ENCODE data around the gene ARID1B. TPM values are rescaled to one million over a fixed set of nuclear protein-coding genes. Genes with fewer than 3 reads are reported as not detected.

Gene ARID1B
- polyA plus RNA-seq, 1 experiment, result 19.2 TPM

GRCh38 chr6:156884306-156884705 lies 107.1 kb downstream of the ARID1B start:
- Histone ChIP-seq H3K27me3 (ENCODE audit: control insufficient read depth, insufficient read depth, low read length) (no peaks in the 10 kb centered on the region), H3K27ac (ENCODE audit: low read depth, low read length) (no peak overlapping the region), H3K9me3 (ENCODE audit: control insufficient read depth, insufficient read depth, low read length) (no peaks in the 10 kb centered on the region), H3K4me3 (ENCODE audit: low read depth, low read length) (no peak overlapping the region)
- CTCF ChIA-PET, result no interaction called here
- no peak for DNase-seq (ENCODE audit: low read depth, low spot score)
- TF ChIP-seq CTCF (IDR thresholded peaks at IDR 0.05; ENCODE audit: low read depth, low read length), result no peak
- POLR2A ChIA-PET, result interaction anchor here (0.7 kb wide), 1 partner anchor 8 kb away, joined by 3 read pairs; no protein-coding TSS in a partner anchor

GRCh38 chr6:156885562-156885961 lies 108.4 kb downstream of the ARID1B start:
- H3K9me3 ChIP-seq (ENCODE audit: control insufficient read depth, insufficient read depth, low read length), result no peaks in the 10 kb centered on the region
- POLR2A ChIA-PET, result no interaction called here
- TF ChIP-seq CTCF (IDR thresholded peaks at IDR 0.05; ENCODE audit: low read depth, low read length), result no peak
- no peak overlapping the region for H3K27ac ChIP-seq (ENCODE audit: low read depth, low read length)
- CTCF ChIA-PET, result no interaction called here
- H3K4me3 ChIP-seq (ENCODE audit: low read depth, low read length), result no peak overlapping the region
- no peak for DNase-seq (ENCODE audit: low read depth, low spot score)
- H3K27me3 ChIP-seq (ENCODE audit: control insufficient read depth, insufficient read depth, low read length), result no peaks in the 10 kb centered on the region

- Histone ChIP-seq H3K27ac (ENCODE audit: low read depth, low read length) (no peak overlapping the region), H3K27me3 (ENCODE audit: control insufficient read depth, insufficient read depth, low read length) (no peaks in the 10 kb centered on the region), H3K4me3 (ENCODE audit: low read depth, low read length) (no peak overlapping the region), H3K9me3 (ENCODE audit: control insufficient read depth, insufficient read depth, low read length) (no peaks in the 10 kb centered on the region)
- POLR2A ChIA-PET, result no interaction called here
- CTCF ChIA-PET, result interaction anchor here (1.4 kb wide), 1 partner anchor 159 kb away, joined by 5 read pairs; no protein-coding TSS in a partner anchor
- no peak for TF ChIP-seq CTCF (IDR thresholded peaks at IDR 0.05; ENCODE audit: low read depth, low read length)
- DNase-seq (ENCODE audit: low read depth, low spot score), result no peak
Observed at GRCh38 chr6:156886409-156886808, 109.2 kb downstream of the ARID1B start.

GRCh38 chr6:156887623-156888269 lies 110.6 kb downstream of the ARID1B start:
- no peak overlapping the region for H3K27ac ChIP-seq (ENCODE audit: low read depth, low read length)
- TF ChIP-seq CTCF (IDR thresholded peaks at IDR 0.05; ENCODE audit: low read depth, low read length), result no peak
- no peak for DNase-seq (ENCODE audit: low read depth, low spot score)
- no peaks in the 10 kb centered on the region for H3K27me3 ChIP-seq (ENCODE audit: control insufficient read depth, insufficient read depth, low read length)
- ChIA-PET CTCF (no interaction called here), POLR2A (no interaction called here)
- H3K4me3 ChIP-seq (ENCODE audit: low read depth, low read length), result no peak overlapping the region
- no peaks in the 10 kb centered on the region for H3K9me3 ChIP-seq (ENCODE audit: control insufficient read depth, insufficient read depth, low read length)

GRCh38 chr6:156889469-156889868 lies 112.3 kb downstream of the ARID1B start:
- CTCF ChIA-PET, result interaction anchor here (0.8 to 1.1 kb wide), 2 partner anchors 9 to 18 kb away, joined by 3 to 15 read pairs; no protein-coding TSS in a partner anchor
- POLR2A ChIA-PET, result no interaction called here

More at GRCh38 chr6:156889469-156889868, 112.3 kb downstream of the ARID1B start:
- Histone ChIP-seq H3K27me3 (ENCODE audit: control insufficient read depth, insufficient read depth, low read length) (no peaks in the 10 kb centered on the region), H3K27ac (ENCODE audit: low read depth, low read length) (no peak overlapping the region), H3K4me3 (ENCODE audit: low read depth, low read length) (no peak overlapping the region), H3K9me3 (ENCODE audit: control insufficient read depth, insufficient read depth, low read length) (no peaks in the 10 kb centered on the region)
- TF ChIP-seq CTCF (IDR thresholded peaks at IDR 0.05; ENCODE audit: low read depth, low read length), result no peak
- DNase-seq (ENCODE audit: low read depth, low spot score), result no peak

Measured in AG04450 (cell line).